ENCODE results near the gene SETD4.

The SETD4 gene

DNA sequence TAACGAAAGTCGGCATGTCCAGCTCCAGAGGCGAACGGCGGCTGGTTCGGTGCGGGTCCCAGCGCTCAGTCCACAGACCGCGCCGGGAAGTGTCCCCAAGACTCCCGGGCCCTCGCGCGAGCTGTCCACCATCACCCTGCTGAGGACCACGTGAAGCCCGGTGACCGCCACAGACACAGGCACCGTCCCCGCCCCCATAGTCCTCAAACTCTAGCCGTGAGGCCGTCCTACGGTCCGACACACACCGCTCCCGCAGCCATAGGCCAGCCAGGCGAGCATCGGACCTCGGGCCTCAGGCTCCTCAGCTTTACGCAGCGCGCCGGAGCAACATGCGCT lies 535 bp downstream of the SETD4 start:
- Histone ChIP-seq H3K4me3 (ENCODE audit: low read length) (peak overlapping the region; percentile 93), H3K36me3 (ENCODE audit: control insufficient read depth, low read length) (peaks cover 42% of the 10 kb centered on the region), H3K27ac (ENCODE audit: low read depth, low read length) (peak overlapping the region; percentile 78), H3K27me3 (ENCODE audit: control insufficient read depth, low read length) (no peaks in the 10 kb centered on the region), H3K9me3 (ENCODE audit: control insufficient read depth, insufficient read depth, low read length) (no peaks in the 10 kb centered on the region), H4K20me1 (ENCODE audit: control insufficient read depth, insufficient read depth, low read depth, low read length) (no peaks in the 10 kb centered on the region), H3K4me1 (ENCODE audit: control insufficient read depth, low read length) (peaks cover 20% of the 10 kb centered on the region), H3K9me2 (replicated peaks; ENCODE audit: control insufficient read depth, low read length) (no peaks in the 10 kb centered on the region), H3F3A (ENCODE audit: control insufficient read depth, insufficient read depth) (peaks cover 3% of the 10 kb centered on the region; the same call in 1 of the 2 replicates), H3K79me2 (ENCODE audit: control insufficient read depth, low read length) (peaks cover 23% of the 10 kb centered on the region), H3K4me2 (ENCODE audit: low read length) (peak overlapping the region; percentile 75)
- TF ChIP-seq, protein P1, sequence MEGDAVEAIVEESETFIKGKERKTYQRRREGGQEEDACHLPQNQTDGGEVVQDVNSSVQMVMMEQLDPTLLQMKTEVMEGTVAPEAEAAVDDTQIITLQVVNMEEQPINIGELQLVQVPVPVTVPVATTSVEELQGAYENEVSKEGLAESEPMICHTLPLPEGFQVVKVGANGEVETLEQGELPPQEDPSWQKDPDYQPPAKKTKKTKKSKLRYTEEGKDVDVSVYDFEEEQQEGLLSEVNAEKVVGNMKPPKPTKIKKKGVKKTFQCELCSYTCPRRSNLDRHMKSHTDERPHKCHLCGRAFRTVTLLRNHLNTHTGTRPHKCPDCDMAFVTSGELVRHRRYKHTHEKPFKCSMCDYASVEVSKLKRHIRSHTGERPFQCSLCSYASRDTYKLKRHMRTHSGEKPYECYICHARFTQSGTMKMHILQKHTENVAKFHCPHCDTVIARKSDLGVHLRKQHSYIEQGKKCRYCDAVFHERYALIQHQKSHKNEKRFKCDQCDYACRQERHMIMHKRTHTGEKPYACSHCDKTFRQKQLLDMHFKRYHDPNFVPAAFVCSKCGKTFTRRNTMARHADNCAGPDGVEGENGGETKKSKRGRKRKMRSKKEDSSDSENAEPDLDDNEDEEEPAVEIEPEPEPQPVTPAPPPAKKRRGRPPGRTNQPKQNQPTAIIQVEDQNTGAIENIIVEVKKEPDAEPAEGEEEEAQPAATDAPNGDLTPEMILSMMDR (IDR thresholded peaks at IDR 0.05; ENCODE audit: low read depth, low read length, poor library complexity, severe bottlenecking), result no peak
- no peak for TF ChIP-seq EZH2phosphoT487 (IDR thresholded peaks at IDR 0.05; ENCODE audit: borderline replicate concordance, low read length)

DNA sequence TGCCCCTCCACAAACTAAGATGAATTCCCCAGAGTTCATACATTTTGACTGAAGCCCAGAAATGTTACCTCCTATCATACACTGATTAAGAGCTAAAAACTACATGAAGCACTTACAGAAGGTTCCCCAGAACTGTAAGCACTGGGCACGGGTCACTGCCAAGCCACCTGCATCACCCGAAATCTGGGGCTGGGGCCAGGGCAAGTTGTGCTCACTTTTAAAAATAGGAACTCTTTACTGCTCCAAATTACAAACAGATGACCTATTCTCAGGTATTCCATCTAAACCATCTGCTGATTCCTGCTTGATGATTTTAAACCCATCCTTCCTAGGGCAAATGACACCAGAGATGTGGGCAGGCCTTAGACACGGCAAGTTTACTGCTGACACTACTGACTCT lies 4.8 kb downstream of the SETD4 start:
- peaks cover 13% of the 10 kb centered on the region for H3K4me1 ChIP-seq (ENCODE audit: control insufficient read depth, low read length)
- TF ChIP-seq EZH2phosphoT487 (IDR thresholded peaks at IDR 0.05; ENCODE audit: borderline replicate concordance, low read length), result no peak
- TF ChIP-seq, protein P1 (IDR thresholded peaks at IDR 0.05; ENCODE audit: low read depth, low read length, poor library complexity, severe bottlenecking), result no peak
- H3K27me3 ChIP-seq (ENCODE audit: control insufficient read depth, low read length), result no peaks in the 10 kb centered on the region
- H3K9me2 ChIP-seq (replicated peaks; ENCODE audit: control insufficient read depth, low read length), result no peaks in the 10 kb centered on the region
- peaks cover 73% of the 10 kb centered on the region for H3K36me3 ChIP-seq (ENCODE audit: control insufficient read depth, low read length)
- H3K27ac ChIP-seq (ENCODE audit: low read depth, low read length), result no peak overlapping the region
- H3K4me2 ChIP-seq (ENCODE audit: low read length), result no peak overlapping the region
- no peak overlapping the region for H3K4me3 ChIP-seq (ENCODE audit: low read length)
- H3F3A ChIP-seq (ENCODE audit: control insufficient read depth, insufficient read depth), result peaks cover 3% of the 10 kb centered on the region; the same call in 1 of the 2 replicates
- no peaks in the 10 kb centered on the region for H4K20me1 ChIP-seq (ENCODE audit: control insufficient read depth, insufficient read depth, low read depth, low read length)
- peaks cover 23% of the 10 kb centered on the region for H3K79me2 ChIP-seq (ENCODE audit: control insufficient read depth, low read length)
- no peaks in the 10 kb centered on the region for H3K9me3 ChIP-seq (ENCODE audit: control insufficient read depth, insufficient read depth, low read length)

DNA sequence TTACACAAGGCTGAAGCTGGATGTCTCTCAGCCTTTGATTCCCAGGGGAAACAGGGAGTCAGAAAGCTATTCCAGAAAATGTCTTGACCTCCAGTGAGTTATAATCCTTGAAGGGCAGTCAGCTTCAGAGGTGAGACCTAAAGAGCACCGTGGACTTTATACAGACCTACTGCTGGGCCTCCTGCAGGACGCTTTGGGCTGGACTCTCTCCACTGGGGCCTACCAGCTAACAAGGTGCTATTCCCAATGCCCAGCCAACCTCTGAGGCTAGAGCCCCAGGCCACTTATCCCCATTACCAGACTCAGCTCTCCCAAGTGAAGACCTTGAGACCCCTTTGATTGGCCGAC lies 6.6 kb downstream of the SETD4 start:
- H3F3A ChIP-seq (ENCODE audit: control insufficient read depth, insufficient read depth), result no peaks in the 10 kb centered on the region
- H3K4me1 ChIP-seq (ENCODE audit: control insufficient read depth, low read length), result peaks cover 10% of the 10 kb centered on the region
- H3K4me3 ChIP-seq (ENCODE audit: low read length), result no peak overlapping the region
- peaks cover 11% of the 10 kb centered on the region for H3K79me2 ChIP-seq (ENCODE audit: control insufficient read depth, low read length)
- H3K27me3 ChIP-seq (ENCODE audit: control insufficient read depth, low read length), result no peaks in the 10 kb centered on the region
- H4K20me1 ChIP-seq (ENCODE audit: control insufficient read depth, insufficient read depth, low read depth, low read length), result no peaks in the 10 kb centered on the region
- H3K9me3 ChIP-seq (ENCODE audit: control insufficient read depth, insufficient read depth, low read length), result no peaks in the 10 kb centered on the region
- H3K27ac ChIP-seq (ENCODE audit: low read depth, low read length), result no peak overlapping the region
- TF ChIP-seq EZH2phosphoT487 (IDR thresholded peaks at IDR 0.05; ENCODE audit: borderline replicate concordance, low read length), result no peak
- TF ChIP-seq, protein P1 (IDR thresholded peaks at IDR 0.05; ENCODE audit: low read depth, low read length, poor library complexity, severe bottlenecking), result no peak
- H3K9me2 ChIP-seq (replicated peaks; ENCODE audit: control insufficient read depth, low read length), result no peaks in the 10 kb centered on the region
- H3K36me3 ChIP-seq (ENCODE audit: control insufficient read depth, low read length), result peaks cover 83% of the 10 kb centered on the region
- no peak overlapping the region for H3K4me2 ChIP-seq (ENCODE audit: low read length)
